A549 (cell line): ENCODE results near the gene AP2A2. TPM values are rescaled to one million over a fixed set of nuclear protein-coding genes. Genes with fewer than 3 reads are reported as not detected.

Source experiments
- ATAC-seq, 2 experiments: fragments of 200-7000 bp in 1 of 2; fragments of >200 bp in 1 of 2; cut with Nextera tagmentation in 1 of 2; cut with Tn5 transposase in 1 of 2; 3 replicates each; pipeline versions ENCODE4 v1.8.0 to v1.9.1; 2018 to 2020; ENCODE audit warnings: mild to moderate bottlenecking in 1 of 2, moderate library complexity in 1 of 2
- CTCF ChIA-PET: fragments of 300-600 bp; sonication (Branson Sonifier 250); formaldehyde crosslinking; extraction: SDS; loops from one replicate; lab custom pipeline; 2021; ENCODE audit warnings: antibody characterized with exemption, inconsistent platforms; lab: Yijun Ruan, JAX
- POLR2A ChIA-PET: fragments of 350-600 bp; formaldehyde crosslinking; extraction: SDS; loops from one replicate; lab custom pipeline; 2021; ENCODE audit warnings: antibody characterized with exemption, inconsistent platforms; lab: Yijun Ruan, JAX
- DNase-seq, 2 experiments: peaks; one replicate each; pipeline versions ENCODE4 v3.0.0 to v3.0.0-alpha.2; 2011 to 2016; ENCODE audit warnings: low read depth in 1 of 2, low spot score in 1 of 2
- FAIRE-seq: peaks from 2 replicates; lab custom pipeline; 2011; peaks lifted over from hg19 to GRCh38; lab: Jason Lieb, UNC
- H3K27ac ChIP-seq, 2 experiments: fragments of >200 bp; sonication (Bioruptor Twin); formaldehyde crosslinking; 3 replicates each; pipeline ENCODE4 v1.5.1; 2016 to 2017
- H3K4me1 ChIP-seq: fragments of >200 bp; sonication (Bioruptor Twin); formaldehyde crosslinking; 3 replicates; pipeline ENCODE4 v1.6.1; 2016
- H3K4me2 ChIP-seq: fragments of >200 bp; sonication (Bioruptor Twin); formaldehyde crosslinking; 3 replicates; pipeline ENCODE4 v1.6.1; 2016
- H3K4me3 ChIP-seq: fragments of >200 bp; sonication (Bioruptor Twin); formaldehyde crosslinking; 3 replicates; pipeline ENCODE4 v1.5.1; 2016
- H3K9me3 ChIP-seq: fragments of >200 bp; sonication (Bioruptor Twin); formaldehyde crosslinking; 3 replicates; pipeline ENCODE4 v1.6.1; 2016
- CBX8 ChIP-seq: fragments of 200-600 bp; sonication (generic); IDR thresholded peaks from 2 replicates; pipeline ENCODE4 v1.6.1; 2016
- CHD2 ChIP-seq: fragments of 150-350 bp; IDR thresholded peaks from 2 replicates; pipeline ENCODE4 v1.6.1; 2014; ENCODE audit warnings: low read length; ENCODE audit not compliant: partially characterized antibody
- CHD4 ChIP-seq: fragments of 200-600 bp; sonication (generic); IDR thresholded peaks from 2 replicates; pipeline ENCODE4 v1.6.1; 2016; ENCODE audit warnings: antibody characterized with exemption, mild to moderate bottlenecking, borderline replicate concordance
- EHMT2 ChIP-seq: fragments of 200-600 bp; sonication (generic); IDR thresholded peaks from 2 replicates; pipeline ENCODE4 v1.6.1; 2016; ENCODE audit warnings: antibody characterized with exemption, low read depth, mild to moderate bottlenecking, moderate library complexity
- ELK1 ChIP-seq: fragments of 150-350 bp; IDR thresholded peaks from 2 replicates; pipeline ENCODE4 v1.6.1; 2014; ENCODE audit warnings: low read depth, mild to moderate bottlenecking, low read length
- EP300 ChIP-seq, 2 experiments: fragments of >200 bp; sonication (Bioruptor Twin); formaldehyde crosslinking; IDR thresholded peaks; 2 replicates in 1 of 2; 3 replicates in 1 of 2; pipeline ENCODE4 v1.6.1; 2016 to 2017
- ESRRA ChIP-seq: fragments of 150-350 bp; IDR thresholded peaks from 2 replicates; pipeline ENCODE4 v1.6.1; 2014; ENCODE audit warnings: mild to moderate bottlenecking, low read length, borderline replicate concordance
- FOXS1 ChIP-seq: fragments of 250-450 bp; sonication (Bioruptor Pico); IDR thresholded peaks from 2 replicates; pipeline ENCODE4 v1.5.0; 2020; ENCODE audit warnings: mild to moderate bottlenecking, moderate library complexity
- GATA3 ChIP-seq: IDR thresholded peaks from 2 replicates; pipeline ENCODE4 v1.6.1; 2012; ENCODE audit warnings: borderline replicate concordance
- HDAC2 ChIP-seq: fragments of 200-600 bp; sonication (generic); IDR thresholded peaks from 2 replicates; pipeline ENCODE4 v1.6.1; 2016
- HOXA7 ChIP-seq: fragments of 250-450 bp; sonication (Bioruptor Pico); IDR thresholded peaks from 2 replicates; pipeline ENCODE4 v1.5.0; 2020; ENCODE audit warnings: mild to moderate bottlenecking, moderate library complexity
- HOXB5 ChIP-seq: fragments of 250-450 bp; sonication (Bioruptor Pico); IDR thresholded peaks from 2 replicates; pipeline ENCODE4 v1.5.0; 2020; ENCODE audit warnings: mild to moderate bottlenecking, moderate library complexity
- JUN ChIP-seq, 2 experiments: fragments of >200 bp; sonication (Bioruptor Twin); formaldehyde crosslinking; IDR thresholded peaks; 2 replicates in 1 of 2; 3 replicates in 1 of 2; pipeline ENCODE4 v1.6.1; 2016 to 2017
- JUNB ChIP-seq: fragments of >200 bp; sonication (Bioruptor Twin); formaldehyde crosslinking; IDR thresholded peaks from 2 replicates; pipeline ENCODE4 v1.6.1; 2016
- KDM1A ChIP-seq: fragments of 200-600 bp; sonication (generic); IDR thresholded peaks from 2 replicates; pipeline ENCODE4 v1.6.1; 2016; ENCODE audit warnings: low read depth, mild to moderate bottlenecking
- MAFK ChIP-seq: fragments of 450-650 bp; IDR thresholded peaks from 2 replicates; pipeline ENCODE4 v1.6.1; 2014; ENCODE audit not compliant: partially characterized antibody
- MAZ ChIP-seq: fragments of 150-350 bp; IDR thresholded peaks from 2 replicates; pipeline ENCODE4 v1.6.1; 2014; ENCODE audit warnings: antibody characterized with exemption, low read depth, low read length, borderline replicate concordance
- MYC ChIP-seq: IDR thresholded peaks from 2 replicates; pipeline ENCODE4 v1.6.1; 2012; ENCODE audit warnings: mild to moderate bottlenecking, inconsistent platforms, low read length, improper control_type of control experiment, borderline replicate concordance
- PHF8 ChIP-seq: fragments of 200-600 bp; sonication (generic); IDR thresholded peaks from 2 replicates; pipeline ENCODE4 v1.6.1; 2016; ENCODE audit warnings: low read depth, mild to moderate bottlenecking, antibody characterized with exemption, moderate library complexity, borderline replicate concordance
- POLR2AphosphoS2 ChIP-seq: conservative IDR thresholded peaks from 2 replicates; pipeline ENCODE4 v1.6.1; 2012; ENCODE audit warnings: low read length, improper control_type of control experiment, inconsistent platforms
- RAD21 ChIP-seq, 2 experiments: fragments of >200 bp in 1 of 2; sonication (Bioruptor Twin) in 1 of 2; formaldehyde crosslinking in 1 of 2; IDR thresholded peaks in 1 of 2; conservative IDR thresholded peaks in 1 of 2; 2 replicates in 1 of 2; 3 replicates in 1 of 2; pipeline ENCODE4 v1.6.1; 2012 to 2018; ENCODE audit warnings: inconsistent platforms in 1 of 2
- RCOR1 ChIP-seq: fragments of 150-350 bp; IDR thresholded peaks from 2 replicates; pipeline ENCODE4 v1.6.1; 2014; ENCODE audit warnings: antibody characterized with exemption, low read length, low read depth
- RNF2 ChIP-seq: fragments of 200-600 bp; sonication (generic); IDR thresholded peaks from 2 replicates; pipeline ENCODE4 v1.6.1; 2016; ENCODE audit warnings: low read depth, mild to moderate bottlenecking, antibody characterized with exemption, moderate library complexity, borderline replicate concordance
- SMC3 ChIP-seq: fragments of >200 bp; sonication (Bioruptor Twin); formaldehyde crosslinking; IDR thresholded peaks from 3 replicates; pipeline ENCODE4 v1.6.1; 2018; ENCODE audit warnings: inconsistent platforms
- SREBF2 ChIP-seq: fragments of 450-650 bp; IDR thresholded peaks from 2 replicates; pipeline ENCODE4 v1.6.1; 2014; ENCODE audit warnings: mild to moderate bottlenecking, moderate library complexity
- TFCP2L1 ChIP-seq: fragments of 250-450 bp; sonication (Bioruptor Pico); IDR thresholded peaks from 2 replicates; pipeline ENCODE4 v1.5.0; 2021; ENCODE audit warnings: mild to moderate bottlenecking
- TP53 ChIP-seq: fragments of 250-450 bp; sonication (Bioruptor Pico); IDR thresholded peaks from 2 replicates; pipeline ENCODE4 v1.5.0; 2021; ENCODE audit warnings: mild to moderate bottlenecking, moderate library complexity
- ZFP36 ChIP-seq: fragments of 450-650 bp; IDR thresholded peaks from 2 replicates; pipeline ENCODE4 v1.6.1; 2014; ENCODE audit warnings: borderline replicate concordance; ENCODE audit not compliant: partially characterized antibody
- ZNF302 ChIP-seq: fragments of 250-450 bp; sonication (Bioruptor Pico); IDR thresholded peaks from 2 replicates; pipeline ENCODE4 v1.9.0; 2021; ENCODE audit warnings: inconsistent platforms, mild to moderate bottlenecking, moderate library complexity
- WGBS: methylation state at CpG from one replicate; pipeline ENCODE4 v1.1.6; 2017; ENCODE audit errors: missing lambda C conversion rate; 5-methylcytosine and 5-hydroxymethylcytosine counted together
- polyA plus RNA-seq, 4 experiments: library from polyadenylated mRNA; depleted of rRNA in 3 of 4; stranded (reverse); fragments of >200 nt; fragmentation: RNase III in 1 of 4; extraction: RNeasy Plus Mini Kit Qiagen cat#74134 plus additional on column Dnase treatment in 1 of 4; gene quantifications; 2 replicates in 3 of 4; 3 replicates in 1 of 4; pipeline ENCODE4 v1.2.3, GENCODE V29; 2011 to 2017
- TF ChIP-seq, protein P1 (sequence below): fragments of >200 bp; sonication (Bioruptor Twin); formaldehyde crosslinking; IDR thresholded peaks from 2 replicates; pipeline ENCODE4 v1.6.1; 2016
- TF ChIP-seq, protein P2 (sequence below): fragments of 250-450 bp; sonication (Bioruptor Pico); IDR thresholded peaks from 2 replicates; pipeline ENCODE4 v1.5.0; 2020; ENCODE audit warnings: low read depth, mild to moderate bottlenecking, moderate library complexity
- TF ChIP-seq, protein P3 (sequence below): IDR thresholded peaks from 2 replicates; pipeline ENCODE4 v1.6.1; 2012
- TF ChIP-seq, protein P4 (sequence below): IDR thresholded peaks from 2 replicates; pipeline ENCODE4 v1.6.1; 2012; ENCODE audit warnings: low read depth, borderline replicate concordance
- TF ChIP-seq, protein P5 (sequence below): fragments of 250-450 bp; sonication (Bioruptor Pico); IDR thresholded peaks from 2 replicates; pipeline ENCODE4 v1.5.0; 2021; ENCODE audit warnings: mild to moderate bottlenecking, moderate library complexity, borderline replicate concordance

Gene AP2A2
- polyA plus RNA-seq, 2 of the 4 experiments (the other 2 are of a cell fraction) = 39.4 to 60.4 TPM

DNA sequence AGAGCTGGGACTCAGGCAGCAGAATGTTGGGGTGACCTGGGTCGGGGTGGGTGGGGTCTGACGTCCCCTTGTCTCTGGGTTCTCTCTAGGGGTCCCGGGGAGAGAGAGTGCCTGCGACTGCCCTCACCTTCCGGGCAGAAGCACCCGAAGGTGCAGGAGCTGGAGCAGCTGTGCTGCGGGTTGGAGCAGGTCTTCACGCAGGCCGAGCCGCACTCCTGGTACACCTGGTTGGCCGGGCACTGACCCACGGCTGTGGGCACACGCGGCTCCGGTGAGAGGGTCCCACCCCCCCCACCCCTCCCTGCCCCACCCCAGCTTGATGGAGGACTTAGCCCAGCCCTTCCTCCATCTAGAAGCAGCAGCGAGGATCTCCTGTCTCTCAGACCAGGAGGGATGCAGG, 104.4 kb downstream of the AP2A2 start (continued):
- no peak for TF ChIP-seq HOXA7 (CRISPR knock-in tag)
- no peak for TF ChIP-seq FOXS1 (CRISPR knock-in tag)
- no peak for TF ChIP-seq SMC3
- TF ChIP-seq CBX8 = no peak

- 67% methylated on average over 8 of the region's 20 CpGs for WGBS
- POLR2A ChIA-PET = no interaction called here
- TF ChIP-seq EP300 (IDR thresholded peaks at IDR 0.05) = no peak
- TF ChIP-seq TP53 (CRISPR knock-in tag) = no peak
- TF ChIP-seq RCOR1 = no peak
- TF ChIP-seq FOXS1 (CRISPR knock-in tag) = no peak
- no peak for TF ChIP-seq PHF8
- no peak for TF ChIP-seq KDM1A
- no peak for TF ChIP-seq MAFK
- TF ChIP-seq ZNF302 (CRISPR knock-in tag) = no peak
- no peak for TF ChIP-seq RAD21 (conservative IDR thresholded peaks at IDR 0.05 in 1 of 2, IDR thresholded peaks at IDR 0.05 in 1 of 2)
- TF ChIP-seq, protein P1, sequence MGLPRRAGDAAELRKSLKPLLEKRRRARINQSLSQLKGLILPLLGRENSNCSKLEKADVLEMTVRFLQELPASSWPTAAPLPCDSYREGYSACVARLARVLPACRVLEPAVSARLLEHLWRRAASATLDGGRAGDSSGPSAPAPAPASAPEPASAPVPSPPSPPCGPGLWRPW = no peak
- no peak for TF ChIP-seq ELK1
- TF ChIP-seq, protein P2, sequence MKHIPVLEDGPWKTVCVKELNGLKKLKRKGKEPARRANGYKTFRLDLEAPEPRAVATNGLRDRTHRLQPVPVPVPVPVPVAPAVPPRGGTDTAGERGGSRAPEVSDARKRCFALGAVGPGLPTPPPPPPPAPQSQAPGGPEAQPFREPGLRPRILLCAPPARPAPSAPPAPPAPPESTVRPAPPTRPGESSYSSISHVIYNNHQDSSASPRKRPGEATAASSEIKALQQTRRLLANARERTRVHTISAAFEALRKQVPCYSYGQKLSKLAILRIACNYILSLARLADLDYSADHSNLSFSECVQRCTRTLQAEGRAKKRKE (CRISPR knock-in tag) = no peak
- no peak for TF ChIP-seq JUNB
- TF ChIP-seq, protein P3, sequence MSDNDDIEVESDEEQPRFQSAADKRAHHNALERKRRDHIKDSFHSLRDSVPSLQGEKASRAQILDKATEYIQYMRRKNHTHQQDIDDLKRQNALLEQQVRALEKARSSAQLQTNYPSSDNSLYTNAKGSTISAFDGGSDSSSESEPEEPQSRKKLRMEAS = no peak
- no peak for TF ChIP-seq GATA3
- TF ChIP-seq HDAC2 = no peak
- no peak for TF ChIP-seq MYC
- no peak for TF ChIP-seq TFCP2L1 (CRISPR knock-in tag)
- no peak for TF ChIP-seq CHD2
- no peak for TF ChIP-seq JUN (IDR thresholded peaks at IDR 0.05)
- no peak overlapping the region for H3K27ac ChIP-seq
- H3K4me1 ChIP-seq = no peaks in the 10 kb centered on the region
- H3K4me3 ChIP-seq = no peak overlapping the region
- ATAC-seq (no peak), DNase-seq (no peak), FAIRE-seq (no peak)
- H3K9me3 ChIP-seq = no peaks in the 10 kb centered on the region
- CTCF ChIA-PET = interaction anchor here (0.5 to 1.7 kb wide), 3 partner anchors 16 to 102 kb away, joined by 3 to 9 read pairs (median 4); no protein-coding TSS in a partner anchor
- no peak overlapping the region for H3K4me2 ChIP-seq
These were observed 104.9 kb downstream of the AP2A2 start for GRCh38 chr11:1030556-1030955.

DNA sequence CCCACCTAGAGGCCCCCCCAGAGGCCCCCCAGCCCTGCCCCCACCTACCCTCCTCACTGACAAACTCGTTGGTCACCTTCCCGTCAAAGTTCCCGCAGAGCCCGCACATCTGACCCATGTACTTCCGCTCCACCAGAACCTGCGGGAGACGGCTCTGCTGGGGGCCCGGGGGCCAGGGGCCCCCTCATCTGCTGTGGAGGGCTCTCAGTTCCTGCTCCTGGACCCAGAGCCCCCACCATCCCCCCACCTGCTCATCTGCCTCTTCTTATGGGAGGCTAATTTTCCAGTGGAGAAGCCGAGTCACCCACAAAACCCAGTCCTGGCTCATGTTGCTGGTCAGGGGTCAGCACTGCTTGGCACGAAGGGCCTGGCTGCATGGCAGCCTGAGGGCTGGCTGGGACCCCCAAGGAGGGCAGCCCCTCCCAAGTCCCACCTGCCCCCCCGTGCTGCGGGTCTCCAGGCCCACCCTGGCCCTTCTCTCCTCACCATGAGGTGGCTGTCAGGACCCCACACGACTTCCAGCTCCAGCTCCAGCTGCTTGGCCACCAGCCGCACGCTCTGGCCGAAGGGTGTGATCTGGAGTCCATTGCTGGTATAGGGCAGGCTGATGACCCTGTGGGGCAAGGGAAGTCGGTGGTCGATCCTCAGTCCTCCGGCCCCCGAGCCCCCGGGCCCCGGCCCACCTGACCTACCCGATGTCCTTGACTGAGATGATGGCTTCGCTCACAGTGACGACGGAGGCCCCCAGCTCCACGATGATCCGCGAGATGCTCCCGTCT, 105.6 kb downstream of the AP2A2 start:
- no peaks in the 10 kb centered on the region for H3K9me3 ChIP-seq
- H3K27ac ChIP-seq = no peak overlapping the region
- H3K4me1 ChIP-seq = no peaks in the 10 kb centered on the region
- H3K4me2 ChIP-seq = no peak overlapping the region
- no peak for FAIRE-seq
- ChIA-PET POLR2A (no interaction called here), CTCF (interaction anchor here (1.6 kb wide), 1 partner anchor 103 kb away, joined by 4 read pairs; no protein-coding TSS in a partner anchor)
- no peak for DNase-seq
- 100% methylated on average over 3 of the region's 30 CpGs for WGBS
- no peak for ATAC-seq
- H3K4me3 ChIP-seq = no peak overlapping the region
- TF ChIP-seq SREBF2 = no peak
- TF ChIP-seq POLR2AphosphoS2 = no peak
- TF ChIP-seq, protein P4, sequence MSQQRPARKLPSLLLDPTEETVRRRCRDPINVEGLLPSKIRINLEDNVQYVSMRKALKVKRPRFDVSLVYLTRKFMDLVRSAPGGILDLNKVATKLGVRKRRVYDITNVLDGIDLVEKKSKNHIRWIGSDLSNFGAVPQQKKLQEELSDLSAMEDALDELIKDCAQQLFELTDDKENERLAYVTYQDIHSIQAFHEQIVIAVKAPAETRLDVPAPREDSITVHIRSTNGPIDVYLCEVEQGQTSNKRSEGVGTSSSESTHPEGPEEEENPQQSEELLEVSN = no peak
- TF ChIP-seq HOXB5 = no peak
- TF ChIP-seq MAZ = no peak
- no peak for TF ChIP-seq EHMT2
- no peak for TF ChIP-seq ZFP36
- TF ChIP-seq, protein P5, sequence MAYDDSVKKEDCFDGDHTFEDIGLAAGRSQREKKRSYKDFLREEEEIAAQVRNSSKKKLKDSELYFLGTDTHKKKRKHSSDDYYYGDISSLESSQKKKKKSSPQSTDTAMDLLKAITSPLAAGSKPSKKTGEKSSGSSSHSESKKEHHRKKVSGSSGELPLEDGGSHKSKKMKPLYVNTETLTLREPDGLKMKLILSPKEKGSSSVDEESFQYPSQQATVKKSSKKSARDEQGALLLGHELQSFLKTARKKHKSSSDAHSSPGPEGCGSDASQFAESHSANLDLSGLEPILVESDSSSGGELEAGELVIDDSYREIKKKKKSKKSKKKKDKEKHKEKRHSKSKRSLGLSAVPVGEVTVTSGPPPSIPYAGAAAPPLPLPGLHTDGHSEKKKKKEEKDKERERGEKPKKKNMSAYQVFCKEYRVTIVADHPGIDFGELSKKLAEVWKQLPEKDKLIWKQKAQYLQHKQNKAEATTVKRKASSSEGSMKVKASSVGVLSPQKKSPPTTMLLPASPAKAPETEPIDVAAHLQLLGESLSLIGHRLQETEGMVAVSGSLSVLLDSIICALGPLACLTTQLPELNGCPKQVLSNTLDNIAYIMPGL (CRISPR knock-in tag) = no peak
- TF ChIP-seq RNF2 = no peak
- TF ChIP-seq ESRRA = no peak
- TF ChIP-seq CHD4 = no peak
